ENCODE results near the gene MYO1B.

The MYO1B gene

DNA sequence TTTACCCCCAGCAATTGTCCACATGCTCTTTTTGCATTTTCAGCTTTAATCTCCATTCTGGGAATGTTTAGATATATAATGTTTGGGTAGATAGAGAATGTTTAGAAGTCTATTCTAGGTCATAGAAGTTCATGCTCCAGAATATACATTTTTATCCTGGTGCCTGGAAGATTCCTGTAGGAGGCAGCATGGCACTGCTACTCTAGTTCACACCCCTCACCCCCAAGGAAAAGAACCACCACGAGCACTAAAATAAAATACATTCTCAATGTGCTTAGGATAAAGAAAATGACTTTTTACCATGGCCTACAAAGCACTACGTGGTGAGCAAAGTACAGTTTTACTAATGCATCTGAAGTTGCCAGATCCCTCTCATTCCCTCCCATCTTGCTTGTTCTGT is 53.8 kb downstream of the MYO1B start:
- peak; percentile 11 for DNase-seq (ENCODE audit: low spot score)

DNA sequence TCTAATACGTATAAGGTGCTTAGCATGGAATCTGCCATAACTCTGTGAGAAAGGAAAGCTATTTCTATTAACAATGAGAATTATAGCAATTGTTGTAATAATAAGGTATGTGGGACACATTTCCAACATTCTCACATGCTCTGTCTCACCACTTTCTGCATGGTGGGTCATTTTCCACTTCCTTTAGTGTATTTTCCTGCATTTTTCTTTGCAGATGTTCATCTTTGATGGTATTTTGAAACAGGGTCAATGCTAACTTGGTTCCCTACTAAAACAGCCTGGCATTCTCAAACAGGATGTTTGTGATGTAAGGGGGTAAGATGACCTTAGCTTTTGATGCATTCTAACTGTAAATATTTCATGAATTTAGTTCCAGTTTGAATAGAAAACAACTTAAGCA is 54.7 kb downstream of the MYO1B start:
- DNase-seq (ENCODE audit: low spot score): no peak

DNA sequence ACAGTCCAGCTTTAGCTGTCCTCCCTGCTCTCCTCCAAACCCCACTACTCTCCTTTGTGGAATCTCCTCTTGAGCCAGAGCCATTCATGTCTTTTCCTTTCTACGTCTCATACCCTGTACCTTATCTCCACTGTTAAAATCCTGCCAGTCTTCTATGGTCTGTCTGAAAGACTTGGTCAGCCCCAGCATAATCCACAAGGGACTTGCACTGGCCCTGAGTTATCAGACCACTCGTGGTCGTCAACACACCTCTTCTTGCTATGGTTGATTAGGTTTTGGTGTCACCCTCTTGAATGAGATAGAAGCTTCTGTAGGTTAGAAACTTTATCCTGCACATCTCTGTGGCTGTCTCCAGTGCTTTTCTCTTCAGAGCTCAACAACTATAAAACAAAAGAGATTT is 56.8 kb downstream of the MYO1B start:
- no peak for DNase-seq (ENCODE audit: low spot score)

DNA sequence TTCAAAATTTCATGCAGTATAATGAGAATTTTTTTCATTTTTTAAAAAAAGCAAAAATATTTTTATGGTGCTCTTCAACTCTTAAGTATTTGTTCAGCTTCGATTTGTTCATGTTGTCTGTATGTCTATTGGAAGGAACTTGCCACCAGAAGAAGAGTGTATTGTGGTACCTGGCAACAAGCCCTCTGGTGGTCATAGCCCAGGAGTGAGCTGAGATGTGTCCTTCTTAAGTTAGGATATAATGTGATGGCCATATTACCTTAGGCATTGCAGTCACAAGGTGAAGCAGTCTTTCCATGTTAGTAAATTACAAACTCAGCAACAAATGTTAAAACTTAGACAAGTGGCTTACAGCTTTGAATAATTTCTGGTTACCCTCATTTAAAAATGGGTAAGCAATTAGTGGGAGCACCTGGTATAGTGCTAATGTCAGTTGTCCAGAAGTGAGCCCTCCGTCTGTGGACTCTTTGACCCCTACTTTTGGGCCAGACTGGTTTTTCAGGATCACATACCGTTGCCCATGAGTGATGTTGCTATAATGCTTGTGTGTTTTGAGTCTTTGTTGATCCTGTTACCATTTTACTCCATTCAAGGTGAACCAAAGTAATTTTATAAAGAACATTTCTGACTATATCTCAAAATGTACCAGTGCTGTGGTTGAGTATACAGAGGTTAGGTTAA is 57.4 kb downstream of the MYO1B start:
- DNase-seq (ENCODE audit: low spot score): no peak

DNA sequence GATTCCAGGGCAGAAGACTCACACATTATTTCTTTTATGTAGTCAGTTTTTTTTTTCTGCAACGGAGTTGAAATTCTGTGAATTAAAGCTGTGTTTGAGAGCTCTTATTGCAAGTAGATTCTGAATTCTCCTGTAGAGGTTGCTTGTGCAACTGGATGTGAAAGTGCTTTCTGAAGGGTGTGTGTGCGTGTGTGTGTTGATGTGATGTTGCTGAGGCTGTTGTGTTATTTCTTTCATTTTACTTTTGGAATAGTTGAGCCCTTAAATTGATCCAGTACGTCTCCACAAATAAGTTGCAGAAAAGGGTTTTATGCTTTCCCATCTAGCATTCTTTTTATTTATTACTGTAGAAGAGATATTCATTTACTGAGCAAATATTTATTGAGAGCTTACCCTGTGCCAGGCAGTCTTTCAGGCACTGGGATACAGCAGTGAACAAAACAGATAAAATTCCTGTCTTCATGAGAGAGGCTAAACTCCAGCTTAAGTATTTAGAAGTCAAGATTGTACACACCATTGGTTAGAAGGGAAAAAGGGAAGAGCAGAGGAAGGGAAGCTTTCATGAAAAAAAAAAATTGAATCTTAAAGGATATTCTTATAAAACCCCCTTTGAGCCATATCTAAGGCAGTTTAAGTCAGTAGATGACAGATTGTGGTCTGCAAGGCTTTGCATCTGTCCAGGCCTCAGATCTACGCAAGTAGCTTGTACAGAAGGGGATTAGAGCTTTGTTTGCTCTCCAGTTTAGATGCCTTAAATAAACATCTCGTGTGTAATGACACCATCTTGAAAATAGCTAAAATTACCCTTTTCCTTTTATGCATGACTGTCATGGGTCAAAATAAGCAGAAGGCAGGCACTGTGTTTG is 58.2 kb downstream of the MYO1B start:
- DNase-seq (ENCODE audit: low spot score): no peak

DNA sequence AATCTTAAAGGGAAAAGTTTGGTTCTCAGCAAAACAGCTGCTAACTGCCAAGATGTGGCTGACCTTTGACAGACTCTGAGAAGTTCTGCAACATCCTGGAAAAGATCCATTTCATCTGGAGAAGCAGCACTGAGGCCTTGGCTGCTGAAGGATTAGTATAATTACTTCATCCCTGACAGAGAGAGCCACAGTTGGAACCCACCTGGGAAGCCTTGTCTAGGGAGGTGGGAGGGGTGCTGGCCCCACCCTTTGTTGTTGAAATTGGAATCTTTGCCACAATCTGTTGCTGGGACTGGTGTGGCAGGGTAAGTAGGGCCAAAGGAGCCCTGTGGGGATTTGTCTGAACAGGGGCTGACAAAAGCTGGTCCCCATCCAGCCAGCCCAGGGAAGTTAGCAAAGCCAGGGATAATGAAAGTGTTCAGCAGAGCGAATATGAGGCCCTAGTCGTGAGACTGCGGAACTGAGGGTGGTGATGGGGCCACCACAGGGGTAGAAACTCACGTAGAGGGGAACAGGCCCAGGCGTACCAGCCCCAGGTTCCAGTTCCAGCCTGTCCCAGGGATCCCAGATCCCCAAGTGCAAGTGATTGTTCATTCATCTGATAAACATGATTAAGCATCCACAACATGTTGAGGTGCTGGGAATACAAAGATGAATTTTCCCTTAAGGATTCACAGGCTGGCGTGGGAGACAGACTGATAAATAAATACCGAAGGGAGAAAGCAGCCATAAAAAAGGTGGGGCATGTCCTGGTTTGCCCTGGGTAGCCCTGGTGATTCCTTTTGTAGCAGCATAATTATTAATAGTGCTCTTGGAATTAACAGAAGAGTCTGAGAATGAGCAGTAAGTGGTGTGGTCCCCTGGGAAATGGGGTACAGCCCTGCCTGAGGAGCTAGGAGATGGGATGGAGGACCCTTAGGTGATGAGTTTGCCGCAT is 60.0 kb downstream of the MYO1B start:
- peak; percentile 58 for DNase-seq (ENCODE audit: low spot score)

DNA sequence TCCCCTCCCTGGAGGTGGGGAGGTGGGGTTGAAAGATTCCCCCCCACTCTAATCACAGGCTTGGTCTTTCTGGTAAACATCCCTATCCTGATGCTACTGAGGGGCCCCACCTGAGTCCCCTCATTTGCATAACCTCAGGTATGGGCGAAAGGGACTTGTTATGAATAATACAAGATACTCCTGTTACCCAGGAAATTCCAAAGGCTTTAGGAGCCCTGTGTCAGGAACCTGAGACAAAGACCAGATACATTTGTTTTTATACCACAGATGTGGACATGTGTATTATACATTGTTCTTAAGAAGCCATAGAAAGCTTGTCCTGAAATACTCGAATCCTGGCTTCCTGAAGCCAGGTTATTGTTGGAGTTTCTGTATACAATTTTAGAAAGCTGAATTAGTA is 62.8 kb downstream of the MYO1B start:
- DNase-seq (ENCODE audit: low spot score): no peak

DNA sequence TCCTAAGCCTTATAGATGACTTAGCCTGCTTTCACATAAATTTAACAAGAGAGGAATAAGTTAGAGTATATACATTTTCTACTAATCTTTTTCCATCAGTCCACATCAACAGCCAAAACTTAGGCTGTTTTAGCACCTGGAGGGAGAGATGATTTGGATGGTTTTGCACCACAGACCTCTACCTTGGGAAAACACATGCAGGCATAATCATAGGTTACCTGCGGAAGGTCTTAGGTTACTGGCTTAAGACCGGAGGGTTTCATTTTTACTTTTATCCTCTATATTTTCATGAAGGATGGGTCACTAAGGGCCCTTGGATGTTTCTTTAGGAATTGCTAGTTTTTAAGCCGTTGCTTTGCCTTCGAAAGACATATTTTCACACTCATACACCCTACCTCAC is 66.0 kb downstream of the MYO1B start:
- no peak for DNase-seq (ENCODE audit: low spot score)

DNA sequence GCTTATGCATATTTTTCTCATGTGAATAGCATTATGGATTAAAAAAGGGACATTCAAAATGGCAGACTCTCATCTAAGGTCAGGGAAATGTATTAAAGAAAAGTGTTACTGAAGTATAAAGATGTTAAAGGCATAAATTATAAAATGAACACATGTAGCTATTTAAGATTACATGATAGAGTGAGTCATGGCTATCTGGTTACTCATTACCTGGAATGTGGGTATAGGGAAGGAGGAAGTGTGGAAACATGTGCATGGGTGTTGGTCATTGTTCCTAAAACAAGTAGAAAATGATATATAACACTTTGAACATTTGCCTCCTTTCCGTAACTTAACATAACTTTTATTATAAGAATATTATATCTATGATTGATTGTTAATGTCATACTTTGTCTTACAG is 66.4 kb downstream of the MYO1B start:
- peak; percentile 61 for DNase-seq (ENCODE audit: low spot score)

DNA sequence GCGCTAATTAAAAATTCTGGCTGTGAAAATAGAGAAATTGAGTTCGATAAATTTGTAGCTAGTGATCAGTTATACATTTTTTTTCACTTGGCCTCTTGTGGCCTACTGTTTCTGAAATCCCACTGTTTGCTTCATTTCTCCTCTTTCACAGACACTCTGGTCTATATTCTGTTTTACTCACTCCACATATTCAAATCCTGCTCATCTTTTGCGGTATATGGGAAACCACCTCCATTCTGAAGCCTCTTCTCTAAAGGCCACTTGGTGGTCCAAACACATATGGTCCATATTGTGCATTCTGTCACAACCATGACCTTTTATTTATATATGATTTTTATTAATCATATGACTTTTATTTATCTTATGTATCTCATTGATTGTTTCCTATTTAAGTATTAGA is 67.0 kb downstream of the MYO1B start:
- DNase-seq (ENCODE audit: low spot score): no peak

DNA sequence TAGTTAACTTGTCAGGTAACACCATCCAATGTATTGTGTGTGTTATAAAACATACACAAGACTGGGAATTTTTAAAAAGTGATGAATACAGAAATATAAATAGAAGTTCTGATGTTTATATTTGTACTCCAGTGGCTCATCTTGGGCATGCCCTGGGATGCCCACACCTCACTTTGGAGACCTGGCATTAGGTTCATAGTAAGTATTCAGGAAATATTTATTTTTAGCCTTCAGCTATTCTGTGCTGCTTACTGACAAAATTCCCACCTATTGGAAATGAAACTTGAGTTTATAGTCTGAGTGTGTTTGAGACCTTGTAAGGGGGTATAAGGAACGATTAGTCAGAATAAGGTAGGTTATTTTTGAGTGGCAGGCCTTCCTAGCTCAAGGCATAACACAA is 67.5 kb downstream of the MYO1B start:
- no peak for DNase-seq (ENCODE audit: low spot score)

DNA sequence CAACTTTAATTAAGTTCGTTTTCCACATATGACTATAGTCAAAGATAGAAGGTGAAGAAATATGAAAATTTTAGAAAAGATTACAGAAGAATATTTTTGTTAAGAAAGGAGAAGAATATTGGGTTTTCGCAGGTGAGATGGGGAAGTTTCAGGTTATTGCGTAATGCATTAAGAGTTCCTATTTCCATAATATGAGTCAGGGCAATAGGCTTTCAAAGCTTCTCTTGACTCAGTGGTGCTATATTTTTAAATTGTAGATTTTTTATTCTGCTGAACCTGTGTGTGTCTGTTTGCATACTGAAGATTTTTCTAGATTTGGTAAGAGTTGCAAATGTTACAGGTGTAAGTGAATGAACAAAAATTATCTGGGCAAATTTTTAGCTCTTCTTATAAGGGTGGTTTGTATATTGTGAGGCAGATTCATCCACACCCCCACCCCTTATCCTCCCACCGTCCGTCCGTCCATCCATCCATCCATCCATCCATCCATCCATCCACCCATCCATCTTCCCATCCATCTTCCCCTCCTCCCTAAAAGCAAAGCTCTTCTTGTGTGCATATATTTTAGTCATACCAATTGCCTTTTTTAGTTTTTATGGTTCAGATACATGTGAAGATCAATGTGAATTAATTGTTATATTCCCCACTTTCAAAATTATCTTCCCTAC is 69.6 kb downstream of the MYO1B start:
- no peak for DNase-seq (ENCODE audit: low spot score)

DNA sequence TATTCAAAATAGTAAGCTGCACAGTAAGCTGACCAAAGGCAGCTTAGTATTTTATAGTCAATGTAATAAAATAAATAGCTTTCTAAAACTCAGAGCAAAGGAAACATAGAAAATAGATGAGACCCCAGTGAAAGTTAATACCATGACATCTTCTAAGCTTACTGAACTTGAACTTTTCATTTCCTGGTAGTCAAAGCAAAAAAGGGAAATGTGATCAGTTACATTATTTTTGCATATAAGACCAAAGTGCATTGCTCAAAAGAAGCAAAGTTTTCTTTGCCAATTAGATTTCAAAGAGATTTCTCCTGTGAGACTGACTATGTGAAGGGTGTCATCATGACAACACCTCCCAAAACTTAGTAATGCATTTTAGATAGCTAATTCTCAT is 70.2 kb downstream of the MYO1B start:
- no peak for DNase-seq (ENCODE audit: low spot score)

DNA sequence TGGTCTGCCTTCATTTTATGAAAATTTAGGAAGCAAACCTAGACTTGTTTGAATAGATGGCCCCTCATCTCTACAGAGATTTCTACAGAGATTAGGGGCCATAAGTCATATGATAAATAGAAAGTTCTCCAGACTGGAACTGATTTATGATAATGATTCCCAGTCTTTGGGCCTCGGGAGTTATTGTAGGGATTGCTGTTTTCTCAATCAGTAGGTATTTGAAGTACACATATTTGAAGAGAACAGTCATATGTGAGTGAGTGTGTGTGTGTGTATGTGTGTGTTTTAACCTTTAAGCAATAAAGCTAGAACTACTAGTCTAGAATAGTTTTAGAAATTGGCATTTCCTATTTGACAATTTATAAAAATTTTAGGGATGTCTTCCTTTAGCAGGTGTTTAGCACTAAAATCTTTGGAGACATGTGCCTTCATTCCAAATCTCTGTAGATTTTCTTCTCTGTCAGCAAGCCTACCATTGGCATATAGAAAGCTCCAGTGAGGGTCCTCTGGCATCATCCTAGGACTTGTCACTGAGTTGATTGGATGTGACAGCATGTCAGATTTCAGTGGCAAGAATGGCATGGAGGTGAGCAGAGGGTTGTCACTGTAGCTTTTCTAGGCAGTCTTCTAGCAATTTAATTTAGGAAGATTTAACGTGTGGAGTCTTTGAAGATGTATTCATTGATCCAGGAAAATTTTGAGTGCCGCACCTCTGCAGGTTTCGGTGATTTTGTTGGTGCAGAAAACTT is 71.2 kb downstream of the MYO1B start:
- no peak for DNase-seq (ENCODE audit: low spot score)

DNA sequence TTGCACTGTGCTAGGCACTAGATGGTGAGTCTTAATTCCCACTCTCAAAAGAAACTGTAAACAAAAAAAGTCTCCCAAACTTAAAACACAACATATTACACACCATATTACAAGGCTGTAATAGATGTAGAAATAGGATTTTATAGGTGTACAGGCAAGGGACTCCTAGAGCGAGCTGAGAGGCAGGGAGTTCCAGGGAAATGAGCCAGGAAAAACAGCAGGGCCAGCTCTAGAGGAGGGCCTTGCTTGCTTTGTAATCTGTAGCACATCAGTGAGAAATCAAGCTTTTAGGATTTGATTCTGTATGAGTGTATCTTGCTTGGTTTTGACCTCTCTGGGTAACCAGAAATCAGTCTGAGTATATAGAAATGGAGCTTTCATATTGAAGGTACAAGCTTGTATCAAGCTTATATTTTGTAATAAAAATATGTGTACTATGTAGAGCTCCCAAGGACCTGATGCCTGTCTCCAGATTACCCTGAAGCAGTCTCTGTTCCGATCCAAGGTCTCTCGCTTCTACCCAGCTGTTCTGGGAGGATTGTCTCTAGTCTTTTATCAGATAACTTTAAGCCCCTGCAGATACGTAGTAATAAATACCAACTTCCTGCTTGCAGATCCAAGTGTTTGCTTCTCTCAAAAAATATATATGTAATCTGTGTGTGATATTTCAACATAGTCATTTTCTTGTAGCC is 73.0 kb downstream of the MYO1B start:
- peak; percentile 41 for DNase-seq (ENCODE audit: low spot score)

DNA sequence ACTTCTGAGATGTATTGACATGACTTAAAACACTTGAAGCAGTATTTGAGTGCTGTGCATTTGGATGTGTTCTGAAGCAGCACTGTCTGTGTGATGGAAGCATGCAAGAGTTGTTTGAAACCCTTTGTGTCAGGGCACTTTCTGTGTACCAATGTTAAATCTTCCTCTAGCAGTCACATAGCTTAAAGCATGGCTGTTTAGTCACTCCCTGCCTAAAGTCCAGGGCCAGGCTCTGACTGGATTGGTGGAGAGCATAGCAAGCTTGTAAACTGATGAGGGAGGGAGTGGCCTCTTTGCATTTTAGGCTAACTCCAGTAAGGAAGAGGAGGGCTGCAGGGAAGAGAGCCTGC is 73.5 kb downstream of the MYO1B start:
- DNase-seq (ENCODE audit: low spot score): peak; percentile 57

DNA sequence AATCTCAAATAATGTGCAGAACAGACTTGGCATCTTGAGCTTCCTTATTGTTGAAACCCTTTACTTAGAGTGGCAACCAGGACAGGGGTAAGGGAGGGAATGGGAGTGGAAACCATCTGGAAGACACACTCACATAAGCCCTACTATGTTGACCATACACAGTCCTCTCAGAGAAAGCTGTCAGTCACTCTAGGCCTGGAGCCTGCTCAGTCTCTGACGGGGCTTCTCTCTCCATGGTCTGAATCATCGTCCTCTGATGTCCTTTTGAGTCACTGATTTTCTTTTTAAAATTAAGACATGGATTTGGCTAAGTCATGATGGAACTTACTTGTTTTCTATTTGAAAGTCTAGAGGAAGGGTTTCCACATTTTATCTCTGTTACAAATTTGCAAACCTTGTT is 74.0 kb downstream of the MYO1B start:
- peak; percentile 38 for DNase-seq (ENCODE audit: low spot score)

DNA sequence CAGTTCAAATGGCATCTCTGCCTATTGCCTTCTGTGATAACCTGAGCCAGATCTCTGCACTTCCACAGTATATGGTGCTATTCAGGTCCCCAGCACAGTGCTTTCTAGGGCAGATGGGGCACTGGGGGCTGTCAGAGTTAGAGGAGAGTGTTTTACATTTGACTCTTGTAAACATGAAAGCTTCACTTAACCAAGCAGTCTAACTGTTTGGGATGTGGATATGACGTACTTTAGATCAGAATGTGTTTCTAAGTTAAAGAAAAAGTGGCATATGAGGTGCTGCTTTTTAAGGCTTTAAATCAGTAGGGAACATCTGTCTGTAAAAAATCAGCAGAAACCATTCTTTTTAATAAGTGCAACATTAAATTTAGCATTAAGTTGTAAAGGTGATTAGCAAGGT is 75.7 kb downstream of the MYO1B start:
- no peak for DNase-seq (ENCODE audit: low spot score)

DNA sequence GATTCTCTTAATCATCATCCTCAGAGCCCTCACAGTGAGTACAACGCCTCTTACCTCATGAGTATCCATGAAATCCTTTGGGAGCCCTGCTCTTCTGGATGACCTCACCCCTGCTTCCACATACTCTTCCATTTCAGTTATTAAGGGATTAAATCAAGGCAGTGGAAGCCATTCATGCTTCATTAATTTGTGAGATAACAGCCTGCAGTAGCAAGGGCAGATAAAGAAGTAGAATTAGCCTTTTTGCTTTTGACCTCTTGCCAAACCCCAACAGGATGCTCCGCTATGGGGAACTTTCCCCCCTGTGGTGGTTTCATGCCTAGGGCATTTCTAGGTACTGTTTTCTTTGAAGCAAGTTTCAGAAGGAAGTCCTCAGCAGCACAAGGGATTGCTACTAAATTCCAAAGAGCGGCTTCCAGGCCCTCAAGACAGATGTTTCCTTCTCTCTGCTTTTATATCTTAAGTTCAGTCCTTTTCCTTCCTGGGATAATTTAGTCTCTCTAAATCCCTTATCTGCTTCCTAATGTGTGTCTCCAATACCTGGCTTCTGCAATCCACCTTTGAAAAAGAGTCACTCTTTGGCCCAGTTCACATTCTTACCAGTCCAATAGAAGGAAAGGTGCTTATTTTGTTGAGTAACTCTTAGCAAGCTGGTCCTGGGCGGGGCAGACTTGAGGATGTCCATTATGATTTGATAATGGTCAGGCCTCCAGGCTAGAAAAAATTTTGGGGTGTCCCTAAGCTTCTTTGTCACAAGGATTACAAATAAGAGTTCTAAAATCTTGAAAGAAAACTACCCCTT is 76.9 kb downstream of the MYO1B start:
- DNase-seq (ENCODE audit: low spot score): peak; percentile 37
